Right lobe of liver (tissue), 4 donors: Measurements from ENCODE around the gene NT5E.

Experiments used
- CTCF ChIP-seq, 4 donors: fragments of 200-600 bp in 3 of 4; fragments of 450-650 bp in 1 of 4; IDR thresholded peaks; one replicate each; pipeline versions ENCODE4 v1.5.1 to v1.8.0; 2016 to 2022; ENCODE audit warnings: antibody characterized with exemption in 4 of 4, mild to moderate bottlenecking in 2 of 4
- POLR2A ChIP-seq: fragments of 450-650 bp; IDR thresholded peaks from one replicate; pipeline ENCODE4 v1.6.1; 2017; ENCODE audit warnings: antibody characterized with exemption, mild to moderate bottlenecking
- donor health status: DM: no; HTN: no; CAD: no.
- donor health status: DM: no; HTN: no; CAD: no.
- donor health status: DM: no; HTN: yes; CAD: no.

- TF ChIP-seq CTCF (IDR thresholded peaks at IDR 0.05) (no peak), POLR2A (no peak)
Observed at GRCh38 chr6:85402922-85403321, 47.0 kb upstream of the NT5E start.
